ENCODE measurements around the gene DOK5.

The DOK5 gene

GRCh38 chr20:54620611-54621010 lies 145.2 kb downstream of the DOK5 start:
- no peaks in the 10 kb centered on the region; a peak in 1 of 22 replicates for H3K9me3 ChIP-seq (replicated peaks in 1 of 11)
- H3K4me1 ChIP-seq: peaks cover 0 to 42% (median 2%) of the 10 kb centered on the region in 10 experiments; a peak in 7 of 20 replicates
- no peak for TF ChIP-seq Cebpa-rat (IDR thresholded peaks at IDR 0.05)
- H3K9ac ChIP-seq: no peak overlapping the region
- no peaks in the 10 kb centered on the region for H3K27me3 ChIP-seq
- H3K36me3 ChIP-seq: no peaks in the 10 kb centered on the region
- H3K4me2 ChIP-seq: peak overlapping the region in 2 of 11 experiments; percentile 67 to 85; a peak in 3 of 22 replicates
- no peaks in the 10 kb centered on the region for H4K20me1 ChIP-seq
- no peak overlapping the region for H3K4me3 ChIP-seq
- peak overlapping the region in 1 of 11 experiments; percentile 19; a peak in 1 of 22 replicates for H3K27ac ChIP-seq

DNA sequence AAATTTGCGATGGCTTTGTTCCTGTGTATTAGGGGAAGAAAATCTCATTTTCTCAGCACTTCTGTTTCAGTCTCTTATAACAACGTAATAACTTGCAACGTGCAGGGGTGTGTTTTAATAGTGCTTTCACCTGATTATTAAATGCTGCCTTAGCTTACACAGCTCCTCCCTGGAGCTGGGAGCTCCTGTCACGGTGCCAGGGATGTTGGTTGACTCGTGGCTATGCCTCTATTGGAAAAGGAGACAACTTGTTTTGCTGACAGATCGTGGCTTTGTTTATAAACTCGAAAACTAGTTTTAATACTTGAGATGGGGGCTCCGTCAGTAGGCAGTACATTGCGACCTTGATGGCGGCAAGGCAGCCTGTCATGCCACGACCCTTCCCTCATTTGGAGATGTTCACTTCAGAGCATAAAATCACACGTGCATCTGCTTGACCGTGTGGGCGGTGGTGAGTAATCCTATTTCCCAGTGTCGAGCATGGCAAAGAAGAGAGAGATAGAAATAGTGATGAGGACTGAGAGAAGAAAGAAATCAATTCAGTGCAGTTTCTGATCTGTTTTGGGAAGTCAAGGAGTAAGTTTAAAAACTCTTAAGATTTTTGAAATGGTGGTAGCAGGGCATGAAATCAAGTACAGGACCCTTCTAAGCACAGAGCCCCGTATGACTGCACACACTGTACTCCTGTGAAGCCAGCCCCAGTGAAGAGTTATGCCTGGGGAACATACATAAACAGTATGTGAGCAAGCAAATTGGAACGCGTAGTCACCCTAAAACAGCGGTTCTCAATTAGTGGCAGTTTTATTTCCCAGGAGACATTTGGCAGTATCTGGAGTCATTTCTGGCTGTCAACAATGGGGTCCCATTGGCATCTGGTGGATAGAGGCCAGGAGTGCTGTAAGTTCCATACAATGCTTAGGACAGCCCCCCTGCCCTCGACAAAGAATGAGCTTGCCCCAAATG lies 147.2 kb downstream of the DOK5 start:
- Histone ChIP-seq H3K9ac (no peak overlapping the region), H3K4me3 (no peak overlapping the region), H3K36me3 (no peaks in the 10 kb centered on the region), H3K27me3 (no peaks in the 10 kb centered on the region), H4K20me1 (no peaks in the 10 kb centered on the region), H3K4me2 (peak overlapping the region in 3 of 11 experiments; percentile 40 to 85 (median 67); a peak in 5 of 22 replicates), H3K9me3 (replicated peaks in 1 of 11) (no peaks in the 10 kb centered on the region), H3K4me1 (peaks cover 0 to 42% (median 2%) of the 10 kb centered on the region in 10 experiments; a peak in 7 of 20 replicates), H3K27ac (no peak overlapping the region)
- TF ChIP-seq Cebpa-rat (IDR thresholded peaks at IDR 0.05): no peak

GRCh38 chr20:54623991-54624569 lies 148.7 kb downstream of the DOK5 start:
- Histone ChIP-seq H4K20me1 (no peaks in the 10 kb centered on the region), H3K27ac (no peak overlapping the region), H3K9ac (no peak overlapping the region), H3K4me2 (no peak overlapping the region), H3K4me1 (peaks cover 0 to 46% (median 2%) of the 10 kb centered on the region in 10 experiments; a peak in 7 of 20 replicates), H3K9me3 (replicated peaks in 1 of 11) (no peaks in the 10 kb centered on the region), H3K4me3 (no peak overlapping the region), H3K36me3 (no peaks in the 10 kb centered on the region), H3K27me3 (no peaks in the 10 kb centered on the region)
- TF ChIP-seq Cebpa-rat (IDR thresholded peaks at IDR 0.05): no peak

DNA sequence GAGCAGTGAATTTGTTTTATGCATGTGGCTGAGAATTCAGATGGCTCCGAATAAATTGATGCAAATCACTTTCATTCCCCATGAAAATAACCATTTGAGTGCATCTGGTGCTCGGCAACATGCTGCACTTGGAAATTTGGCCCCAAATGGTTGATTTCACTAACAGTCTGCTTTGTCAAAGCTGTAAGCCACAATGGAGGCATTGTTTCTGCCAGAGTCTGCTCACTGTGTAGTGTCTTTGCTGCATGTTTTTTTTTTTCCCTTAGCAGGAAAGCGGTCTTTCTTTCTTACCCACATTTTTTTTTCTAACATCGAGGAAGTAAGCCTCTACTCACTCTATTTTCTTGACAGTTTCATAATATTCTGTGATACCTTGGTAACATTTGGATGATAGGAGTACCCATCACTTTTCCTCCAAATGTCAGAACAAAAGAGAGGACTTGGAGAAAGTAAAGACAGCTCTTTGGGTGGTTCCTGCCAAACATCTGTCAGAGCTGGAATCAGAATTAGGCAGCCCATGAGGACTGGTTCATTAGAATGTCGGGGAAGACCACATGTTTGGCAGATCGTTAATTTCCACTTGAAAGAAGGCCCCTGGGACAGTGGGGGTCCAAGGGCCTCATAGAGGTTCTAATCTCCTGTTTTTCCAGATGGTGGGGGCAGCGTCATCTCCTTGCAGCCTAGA lies 149.5 kb downstream of the DOK5 start:
- no peak overlapping the region for H3K27ac ChIP-seq
- TF ChIP-seq Cebpa-rat (IDR thresholded peaks at IDR 0.05): no peak

GRCh38 chr20:54625497-54625896 lies 150.1 kb downstream of the DOK5 start:
- peaks cover 0 to 36% (median 0%) of the 10 kb centered on the region in 10 experiments; a peak in 6 of 20 replicates for H3K4me1 ChIP-seq
- no peaks in the 10 kb centered on the region for H3K36me3 ChIP-seq
- no peak overlapping the region for H3K9ac ChIP-seq
- H4K20me1 ChIP-seq: no peaks in the 10 kb centered on the region
- no peak overlapping the region for H3K4me2 ChIP-seq
- no peaks in the 10 kb centered on the region for H3K27me3 ChIP-seq
- no peak overlapping the region for H3K4me3 ChIP-seq
- no peak overlapping the region for H3K27ac ChIP-seq
- TF ChIP-seq Cebpa-rat (IDR thresholded peaks at IDR 0.05): no peak
- H3K9me3 ChIP-seq (replicated peaks in 1 of 11): no peaks in the 10 kb centered on the region

More for the DNA sequence above, 149.5 kb downstream of the DOK5 start:
- Histone ChIP-seq H3K4me1 (peaks cover 0 to 42% (median 0%) of the 10 kb centered on the region in 10 experiments; a peak in 6 of 20 replicates), H3K36me3 (no peaks in the 10 kb centered on the region), H3K27me3 (no peaks in the 10 kb centered on the region), H3K4me2 (no peak overlapping the region), H4K20me1 (no peaks in the 10 kb centered on the region), H3K4me3 (no peak overlapping the region), H3K9ac (no peak overlapping the region), H3K9me3 (replicated peaks in 1 of 11) (no peaks in the 10 kb centered on the region)

- no peak overlapping the region for H3K27ac ChIP-seq
- H3K9me3 ChIP-seq (replicated peaks in 1 of 11): no peaks in the 10 kb centered on the region
- H3K4me2 ChIP-seq: no peak overlapping the region
- TF ChIP-seq Cebpa-rat (IDR thresholded peaks at IDR 0.05): no peak
- no peak overlapping the region for H3K4me3 ChIP-seq
- H3K27me3 ChIP-seq: no peaks in the 10 kb centered on the region
- no peaks in the 10 kb centered on the region for H4K20me1 ChIP-seq
- H3K4me1 ChIP-seq: peaks cover 0 to 31% (median 0%) of the 10 kb centered on the region in 10 experiments; a peak in 6 of 20 replicates
- no peak overlapping the region for H3K9ac ChIP-seq
- no peaks in the 10 kb centered on the region for H3K36me3 ChIP-seq
These were observed 150.7 kb downstream of the DOK5 start for GRCh38 chr20:54626126-54626525.

DNA sequence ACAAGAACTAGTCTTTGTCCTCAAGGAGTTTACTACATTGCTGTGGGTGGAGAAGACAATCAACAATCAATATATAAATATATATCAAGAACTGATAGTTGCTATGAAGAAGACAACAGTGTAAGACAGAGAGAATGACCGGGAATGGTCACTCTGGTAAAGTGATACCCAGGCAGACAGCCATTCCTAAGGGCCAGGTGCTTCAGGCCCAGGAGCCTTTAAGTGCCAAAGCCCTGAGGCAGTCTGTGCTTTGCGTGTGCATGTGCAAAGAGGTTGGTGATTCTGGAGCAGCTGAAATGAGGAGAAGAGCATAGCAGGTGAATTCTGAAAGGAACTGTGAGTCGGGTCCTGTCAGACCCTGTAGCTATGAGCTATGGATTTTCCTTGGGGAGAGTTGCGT lies 154.2 kb downstream of the DOK5 start:
- Histone ChIP-seq H3K9ac (no peak overlapping the region), H3K4me1 (peaks cover 0 to 15% (median 0%) of the 10 kb centered on the region in 10 experiments; a peak in 4 of 20 replicates), H3K4me3 (no peak overlapping the region), H4K20me1 (no peaks in the 10 kb centered on the region), H3K36me3 (no peaks in the 10 kb centered on the region), H3K4me2 (no peak overlapping the region), H3K27me3 (no peaks in the 10 kb centered on the region), H3K27ac (no peak overlapping the region), H3K9me3 (replicated peaks in 1 of 11) (no peaks in the 10 kb centered on the region)
- no peak for TF ChIP-seq Cebpa-rat (IDR thresholded peaks at IDR 0.05)

GRCh38 chr20:54630582-54630981 lies 155.2 kb downstream of the DOK5 start:
- Histone ChIP-seq H3K9me3 (replicated peaks in 1 of 11) (no peaks in the 10 kb centered on the region), H3K4me2 (no peak overlapping the region), H3K36me3 (no peaks in the 10 kb centered on the region), H3K27ac (no peak overlapping the region), H4K20me1 (no peaks in the 10 kb centered on the region), H3K9ac (no peak overlapping the region), H3K4me3 (no peak overlapping the region), H3K27me3 (no peaks in the 10 kb centered on the region), H3K4me1 (peaks cover 0 to 15% (median 0%) of the 10 kb centered on the region in 10 experiments; a peak in 4 of 20 replicates)
- TF ChIP-seq Cebpa-rat (IDR thresholded peaks at IDR 0.05): no peak

DNA sequence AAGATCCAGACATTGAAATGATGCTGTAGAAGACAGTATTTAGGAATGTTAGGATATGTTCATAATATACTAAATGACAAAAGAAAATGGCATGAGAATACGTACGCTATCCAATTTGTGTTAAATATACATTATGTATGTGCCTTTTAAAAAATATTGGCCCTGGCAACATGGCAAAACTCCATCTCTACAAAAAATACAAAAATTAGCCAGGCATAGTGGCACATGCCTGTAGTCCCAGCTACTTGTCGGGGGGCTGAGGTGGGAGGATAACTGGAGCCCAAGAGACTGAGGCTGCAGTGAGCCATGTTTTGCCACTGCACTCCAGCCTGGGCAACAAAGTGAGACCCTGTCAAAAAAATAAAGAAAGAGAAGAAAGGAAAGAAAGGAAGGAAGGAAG lies 155.7 kb downstream of the DOK5 start:
- Histone ChIP-seq H4K20me1 (no peaks in the 10 kb centered on the region), H3K36me3 (no peaks in the 10 kb centered on the region), H3K27ac (no peak overlapping the region), H3K9me3 (replicated peaks in 1 of 11) (no peaks in the 10 kb centered on the region), H3K4me2 (no peak overlapping the region), H3K27me3 (no peaks in the 10 kb centered on the region), H3K4me3 (no peak overlapping the region), H3K4me1 (peaks cover 0 to 18% (median 0%) of the 10 kb centered on the region in 10 experiments; a peak in 4 of 20 replicates), H3K9ac (no peak overlapping the region)
- no peak for TF ChIP-seq Cebpa-rat (IDR thresholded peaks at IDR 0.05)

Data from BLaER1 treated with 17β-estradiol and CSF1 and Interleukin-3, amounts not matched to agents 10 nM and 100 nM (cell line).